Measurements from ENCODE around the gene PAIP1. TPM values are rescaled to one million over a fixed set of nuclear protein-coding genes. Genes with fewer than 3 reads are reported as not detected.
A peak's percentile ranks its signal among the peaks of the same experiment; 100 is the strongest.
"Not testable (repeated sequence)": the region's sequence is repeated elsewhere in the genome, so short reads cannot be mapped to it uniquely, and the experiment has no call there.

Gene PAIP1
- total and polyA plus RNA-seq, 2 donors (not counting 3 experiments of a cell fraction or from before 2014, with no cell fraction given) = 69.1 to 90.1 TPM

DNA sequence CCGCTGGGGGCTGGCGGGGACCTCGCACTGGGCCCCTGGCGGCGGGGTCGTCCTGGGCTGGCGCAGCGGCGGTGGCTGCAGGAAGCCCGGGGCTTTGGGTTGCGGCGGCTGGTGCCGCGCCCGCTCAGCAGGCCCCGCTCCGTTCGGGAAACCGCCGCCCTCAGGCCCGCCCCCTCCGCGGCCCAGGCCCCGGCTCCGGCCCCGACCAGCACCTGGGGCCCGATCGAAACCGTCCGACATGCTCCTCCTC, 345 bp downstream of the PAIP1 start:
- FAIRE-seq; H3K9me1 ChIP-seq (replicated peaks; ENCODE audit: control insufficient read depth, extremely low read depth, insufficient read depth, low read length); H4K20me1 ChIP-seq (replicated peaks; ENCODE audit: control insufficient read depth, extremely low read depth, insufficient read depth, low read length); dilution Hi-C loops (cut with MboI; ENCODE audit: extremely low pct_ligation_motif_present, low sequenced_read_pairs); H3K36me3 ChIP-seq (ENCODE audit: control insufficient read depth in 2 of 2, extremely low read depth in 1 of 2, insufficient read depth in 2 of 2, low read length in 2 of 2); H3K27me3 ChIP-seq (ENCODE audit: control insufficient read depth in 2 of 2, insufficient read depth in 2 of 2, low read length in 2 of 2); DNase-seq (ENCODE audit: low read depth, low spot score); POLR2A ChIA-PET; H3K9me3 ChIP-seq (replicated peaks; ENCODE audit: control insufficient read depth, insufficient read depth, low read length); BruUV-seq (replicated peaks): not testable (repeated sequence)
- H3K9ac ChIP-seq (replicated peaks; ENCODE audit: extremely low read depth, insufficient read depth, low read length) = peak overlapping the region; percentile 93
- peaks cover 25% of the 10 kb centered on the region for H3K4me1 ChIP-seq (ENCODE audit: control insufficient read depth, extremely low read depth, insufficient read depth, low read length)
- CTCF ChIA-PET = interaction anchor here (1.0 to 3.6 kb wide), 6 partner anchors 35 to 75 kb away, joined by 3 to 17 read pairs (median 9); partner anchors contain the start of genes NNT and TMEM267
- peak overlapping the region; percentile 93 for H3K4me2 ChIP-seq (ENCODE audit: insufficient read depth, low read length)
- intact Hi-C loops (cut with micrococcal nuclease) = loop anchor here (1.0 to 2.0 kb wide), 5 partner anchors 41 to 605 kb away; partner anchors contain the start of genes C5orf34 and NNT
- H2AFZ ChIP-seq (ENCODE audit: low read depth, low read length) = peak overlapping the region; percentile 90
- H3K4me3 ChIP-seq (replicated peaks in 1 of 3; ENCODE audit: insufficient read depth in 1 of 3, low read depth in 1 of 3, low read length in 3 of 3) = peak overlapping the region; percentile 91 to 98 (median 96)
- peak overlapping the region; percentile 73 for H3K27ac ChIP-seq (ENCODE audit: insufficient read depth, low read depth, low read length)
- TF ChIP-seq POLR2A (IDR thresholded peaks at IDR 0.05; ENCODE audit: low read depth, low read length) = peak; percentile 40
- peaks cover 48% of the 10 kb centered on the region for H3K79me2 ChIP-seq (ENCODE audit: control insufficient read depth, insufficient read depth, low read length)

DNA sequence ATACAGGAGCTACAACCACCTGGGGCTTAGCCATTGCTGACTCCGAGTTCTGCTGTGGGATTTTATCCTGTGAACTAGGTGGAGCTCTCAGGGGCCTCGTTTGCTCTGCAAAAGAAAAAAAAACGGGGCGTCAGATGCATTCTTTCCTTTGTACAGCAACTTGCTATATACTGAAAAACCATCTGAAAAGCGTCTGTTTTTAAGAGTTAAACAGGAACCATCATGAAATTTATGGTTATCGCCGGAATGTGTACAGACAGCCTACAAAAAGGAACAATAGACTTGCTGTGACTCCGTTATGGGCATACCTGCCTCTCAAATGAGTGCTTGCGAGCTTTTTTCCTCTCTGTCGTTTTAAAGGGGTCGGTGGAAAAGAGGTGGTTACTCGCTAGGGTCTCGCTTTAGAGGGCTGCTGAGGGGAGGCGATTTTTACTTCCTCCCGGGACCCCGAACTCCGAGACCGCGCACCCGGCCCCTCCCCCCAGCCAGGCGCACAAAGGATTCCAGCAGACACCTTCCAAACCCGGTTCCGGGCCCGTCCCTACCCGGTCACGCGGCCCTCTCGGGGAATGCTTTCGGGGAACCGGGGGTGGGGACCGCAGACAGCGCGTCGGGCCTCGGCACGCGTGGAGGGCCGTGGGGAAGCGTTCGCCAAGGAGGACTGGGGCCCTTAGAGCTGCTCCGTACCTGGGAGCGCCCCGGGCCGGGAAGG, 826 bp downstream of the PAIP1 start:
- Histone ChIP-seq H3K79me2 (ENCODE audit: control insufficient read depth, insufficient read depth, low read length) (peaks cover 53% of the 10 kb centered on the region), H3K9ac (replicated peaks; ENCODE audit: extremely low read depth, insufficient read depth, low read length) (peak overlapping the region; percentile 93), H2AFZ (ENCODE audit: low read depth, low read length) (peak overlapping the region; percentile 90), H3K27me3 (ENCODE audit: control insufficient read depth in 2 of 2, insufficient read depth in 2 of 2, low read length in 2 of 2) (peaks cover 1 to 3% of the 10 kb centered on the region in 2 experiments), H3K9me1 (replicated peaks; ENCODE audit: control insufficient read depth, extremely low read depth, insufficient read depth, low read length) (no peaks in the 10 kb centered on the region), H3K27ac (ENCODE audit: insufficient read depth, low read depth, low read length) (peak overlapping the region; percentile 73), H3K4me1 (ENCODE audit: control insufficient read depth, extremely low read depth, insufficient read depth, low read length) (peaks cover 25% of the 10 kb centered on the region), H3K4me3 (replicated peaks in 1 of 3; ENCODE audit: insufficient read depth in 1 of 3, low read depth in 1 of 3, low read length in 3 of 3) (peak overlapping the region; percentile 91 to 98 (median 96)), H4K20me1 (replicated peaks; ENCODE audit: control insufficient read depth, extremely low read depth, insufficient read depth, low read length) (peaks cover 5% of the 10 kb centered on the region), H3K36me3 (ENCODE audit: control insufficient read depth in 2 of 2, extremely low read depth in 1 of 2, insufficient read depth in 2 of 2, low read length in 2 of 2) (peaks cover 3 to 9% of the 10 kb centered on the region in 2 experiments), H3K4me2 (ENCODE audit: insufficient read depth, low read length) (peak overlapping the region; percentile 93), H3K9me3 (replicated peaks; ENCODE audit: control insufficient read depth, insufficient read depth, low read length) (no peaks in the 10 kb centered on the region)
- POLR2A ChIA-PET = interaction anchor here (0.8 kb wide), 1 partner anchor 46 kb away, joined by 4 read pairs; the partner anchor contains the start of gene NNT
- peak; percentile 67 for DNase-seq (ENCODE audit: low read depth, low spot score)
- TF ChIP-seq, protein P1, sequence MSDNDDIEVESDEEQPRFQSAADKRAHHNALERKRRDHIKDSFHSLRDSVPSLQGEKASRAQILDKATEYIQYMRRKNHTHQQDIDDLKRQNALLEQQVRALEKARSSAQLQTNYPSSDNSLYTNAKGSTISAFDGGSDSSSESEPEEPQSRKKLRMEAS (IDR thresholded peaks at IDR 0.05; ENCODE audit: insufficient read depth, insufficient read length) = no peak
- TF ChIP-seq FOS (IDR thresholded peaks at IDR 0.05; ENCODE audit: borderline replicate concordance, insufficient read depth, low read length) (no peak), POLR2AphosphoS5 (IDR thresholded peaks at IDR 0.05; ENCODE audit: insufficient read depth, low read depth, low read length) (no peak), JUN (IDR thresholded peaks at IDR 0.05; ENCODE audit: borderline replicate concordance, insufficient read depth, insufficient read length, low read depth) (no peak), POLR2A (IDR thresholded peaks at IDR 0.05; ENCODE audit: low read depth, low read length) (peak; percentile 53), GATA2 (IDR thresholded peaks at IDR 0.05; ENCODE audit: insufficient read depth, insufficient read length, low read depth, low read length) (no peak)
- TF ChIP-seq, protein P2, sequence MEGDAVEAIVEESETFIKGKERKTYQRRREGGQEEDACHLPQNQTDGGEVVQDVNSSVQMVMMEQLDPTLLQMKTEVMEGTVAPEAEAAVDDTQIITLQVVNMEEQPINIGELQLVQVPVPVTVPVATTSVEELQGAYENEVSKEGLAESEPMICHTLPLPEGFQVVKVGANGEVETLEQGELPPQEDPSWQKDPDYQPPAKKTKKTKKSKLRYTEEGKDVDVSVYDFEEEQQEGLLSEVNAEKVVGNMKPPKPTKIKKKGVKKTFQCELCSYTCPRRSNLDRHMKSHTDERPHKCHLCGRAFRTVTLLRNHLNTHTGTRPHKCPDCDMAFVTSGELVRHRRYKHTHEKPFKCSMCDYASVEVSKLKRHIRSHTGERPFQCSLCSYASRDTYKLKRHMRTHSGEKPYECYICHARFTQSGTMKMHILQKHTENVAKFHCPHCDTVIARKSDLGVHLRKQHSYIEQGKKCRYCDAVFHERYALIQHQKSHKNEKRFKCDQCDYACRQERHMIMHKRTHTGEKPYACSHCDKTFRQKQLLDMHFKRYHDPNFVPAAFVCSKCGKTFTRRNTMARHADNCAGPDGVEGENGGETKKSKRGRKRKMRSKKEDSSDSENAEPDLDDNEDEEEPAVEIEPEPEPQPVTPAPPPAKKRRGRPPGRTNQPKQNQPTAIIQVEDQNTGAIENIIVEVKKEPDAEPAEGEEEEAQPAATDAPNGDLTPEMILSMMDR (IDR thresholded peaks at IDR 0.05; ENCODE audit: extremely low read depth in 1 of 2, insufficient read depth in 1 of 2, low read depth in 1 of 2, low read length in 2 of 2) = no peak
- CTCF ChIA-PET = interaction anchor here (1.0 to 3.6 kb wide), 8 partner anchors 11 to 75 kb away, joined by 3 to 17 read pairs (median 6); partner anchors contain the start of genes NNT and TMEM267
- dilution Hi-C loops (cut with MboI; ENCODE audit: extremely low pct_ligation_motif_present, low sequenced_read_pairs) = no loop called here
- no TSS peak for BruUV-seq (replicated peaks)
- intact Hi-C loops (cut with micrococcal nuclease) = loop anchor here (1.0 to 2.0 kb wide), 5 partner anchors 41 to 605 kb away; partner anchors contain the start of genes C5orf34 and NNT
- FAIRE-seq = peak; percentile 31
